Measurements from ENCODE around the gene GPR146. TPM values are rescaled to one million over a fixed set of nuclear protein-coding genes. Genes with fewer than 3 reads are reported as not detected.

The GPR146 gene
- total and polyA plus RNA-seq, 2 donors from 2014 or later, result 7.6 to 10.3 TPM

- no peak for DNase-seq
- Histone ChIP-seq H3K36me3 (ENCODE audit: control insufficient read depth in 2 of 3, insufficient read depth in 3 of 3, low read length in 3 of 3) (peaks cover 0 to 3% (median 0%) of the 10 kb centered on the region in 3 donors), H3K4me1 (ENCODE audit: control insufficient read depth in 2 of 3, insufficient read depth in 2 of 3, low read depth in 1 of 3, low read length in 3 of 3) (no peaks in the 10 kb centered on the region)
Observed at GRCh38 chr7:1004018-1004852, 40.1 kb upstream of the GPR146 start.

DNA sequence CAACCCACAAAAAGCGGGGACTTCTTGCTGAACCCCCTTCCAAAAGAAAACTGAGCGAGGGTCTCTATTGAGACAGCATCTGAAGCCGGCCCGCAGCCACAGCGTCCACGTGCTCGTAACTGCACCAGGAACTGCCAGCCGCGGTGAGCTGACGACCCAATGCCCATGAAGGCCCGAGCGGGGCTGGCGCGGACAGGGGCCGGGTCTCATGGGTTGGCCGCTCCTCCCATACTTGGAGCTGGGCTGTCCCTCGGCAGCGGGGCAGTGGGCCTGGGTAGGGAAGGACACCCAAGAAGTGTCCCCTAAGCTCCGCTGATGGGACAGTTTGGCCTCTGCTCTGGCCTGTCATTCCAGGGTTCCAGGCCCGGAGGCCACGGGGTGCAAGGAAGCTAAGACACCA, 39.0 kb upstream of the GPR146 start:
- DNase-seq (no peak), FAIRE-seq (no peak)
- Histone ChIP-seq H3K27ac (ENCODE audit: low read depth in 2 of 2, low read length in 2 of 2) (no peak overlapping the region), H3K4me3 (ENCODE audit: low read length in 3 of 3) (no peak overlapping the region), H3K9me3 (ENCODE audit: control insufficient read depth in 2 of 3, insufficient read depth in 1 of 3, low read length in 3 of 3) (peaks cover 0 to 3% (median 0%) of the 10 kb centered on the region in 3 donors), H3K9ac (ENCODE audit: low read length in 3 of 3) (no peak overlapping the region), H3K27me3 (ENCODE audit: control insufficient read depth, insufficient read depth, low read length) (no peaks in the 10 kb centered on the region), H3K36me3 (ENCODE audit: control insufficient read depth in 2 of 3, insufficient read depth in 3 of 3, low read length in 3 of 3) (peaks cover 0 to 4% (median 3%) of the 10 kb centered on the region in 3 donors), H3K4me1 (ENCODE audit: control insufficient read depth in 2 of 3, insufficient read depth in 2 of 3, low read depth in 1 of 3, low read length in 3 of 3) (no peaks in the 10 kb centered on the region)
- intact Hi-C loops (cut with DNase I), result no loop called here
- no peak for TF ChIP-seq CTCF (IDR thresholded peaks at IDR 0.05; ENCODE audit: borderline replicate concordance, extremely low read depth, insufficient read depth)

More at GRCh38 chr7:1004018-1004852, 40.1 kb upstream of the GPR146 start:
- no peak overlapping the region for H3K27ac ChIP-seq (ENCODE audit: low read depth in 2 of 2, low read length in 2 of 2)
- TF ChIP-seq CTCF (IDR thresholded peaks at IDR 0.05; ENCODE audit: borderline replicate concordance, extremely low read depth, insufficient read depth), result no peak
- H3K9me3 ChIP-seq (ENCODE audit: control insufficient read depth in 2 of 3, insufficient read depth in 1 of 3, low read length in 3 of 3), result peaks cover 0 to 3% (median 0%) of the 10 kb centered on the region in 3 donors
- H3K27me3 ChIP-seq (ENCODE audit: control insufficient read depth, insufficient read depth, low read length), result no peaks in the 10 kb centered on the region
- H3K4me3 ChIP-seq (ENCODE audit: low read length in 3 of 3), result no peak overlapping the region
- intact Hi-C loops (cut with DNase I), result no loop called here
- H3K9ac ChIP-seq (ENCODE audit: low read length in 3 of 3), result no peak overlapping the region
- FAIRE-seq, result no peak

DNA sequence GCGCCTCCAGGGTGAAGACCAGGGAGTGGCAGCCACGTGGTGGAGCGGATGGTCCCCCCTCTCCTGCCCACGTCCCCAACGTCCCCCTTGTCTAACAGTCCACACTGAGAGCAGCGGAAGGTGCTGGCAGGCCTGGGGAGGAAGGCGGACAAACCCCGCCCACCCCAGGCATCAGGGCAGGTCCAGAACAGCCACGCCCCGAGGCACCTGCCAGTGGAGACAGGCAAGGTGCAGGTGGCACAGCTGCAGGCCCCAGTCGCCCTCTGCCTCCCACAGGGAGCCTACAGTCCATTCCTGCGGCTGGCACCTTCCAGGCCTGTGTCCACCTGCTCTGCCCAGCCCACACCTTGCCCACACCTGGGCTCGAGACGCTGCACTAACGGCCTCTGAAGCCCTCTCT, 36.4 kb upstream of the GPR146 start:
- DNase-seq (no peak), FAIRE-seq (no peak)
- H3K36me3 ChIP-seq (ENCODE audit: control insufficient read depth in 2 of 3, insufficient read depth in 3 of 3, low read length in 3 of 3), result peaks cover 0 to 4% (median 3%) of the 10 kb centered on the region in 3 donors
- H3K27me3 ChIP-seq (ENCODE audit: control insufficient read depth, insufficient read depth, low read length), result no peaks in the 10 kb centered on the region
- peaks cover 0 to 3% (median 0%) of the 10 kb centered on the region in 3 donors for H3K9me3 ChIP-seq (ENCODE audit: control insufficient read depth in 2 of 3, insufficient read depth in 1 of 3, low read length in 3 of 3)
- H3K4me3 ChIP-seq (ENCODE audit: low read length in 3 of 3), result no peak overlapping the region
- H3K4me1 ChIP-seq (ENCODE audit: control insufficient read depth in 2 of 3, insufficient read depth in 2 of 3, low read depth in 1 of 3, low read length in 3 of 3), result peaks cover 0 to 8% (median 0%) of the 10 kb centered on the region in 3 donors
- no peak overlapping the region for H3K9ac ChIP-seq (ENCODE audit: low read length in 3 of 3)
- H3K27ac ChIP-seq (ENCODE audit: low read depth in 2 of 2, low read length in 2 of 2), result no peak overlapping the region
- intact Hi-C loops (cut with DNase I), result no loop called here
- TF ChIP-seq CTCF (IDR thresholded peaks at IDR 0.05; ENCODE audit: borderline replicate concordance, extremely low read depth, insufficient read depth), result no peak

All from kidney (tissue), 14 donors.